ENCODE results near the gene ZNF200. TPM values are rescaled to one million over a fixed set of nuclear protein-coding genes. Genes with fewer than 3 reads are reported as not detected.

The ZNF200 gene
- total RNA-seq, 1 donor from 2014 or later, result 13.4 TPM

DNA sequence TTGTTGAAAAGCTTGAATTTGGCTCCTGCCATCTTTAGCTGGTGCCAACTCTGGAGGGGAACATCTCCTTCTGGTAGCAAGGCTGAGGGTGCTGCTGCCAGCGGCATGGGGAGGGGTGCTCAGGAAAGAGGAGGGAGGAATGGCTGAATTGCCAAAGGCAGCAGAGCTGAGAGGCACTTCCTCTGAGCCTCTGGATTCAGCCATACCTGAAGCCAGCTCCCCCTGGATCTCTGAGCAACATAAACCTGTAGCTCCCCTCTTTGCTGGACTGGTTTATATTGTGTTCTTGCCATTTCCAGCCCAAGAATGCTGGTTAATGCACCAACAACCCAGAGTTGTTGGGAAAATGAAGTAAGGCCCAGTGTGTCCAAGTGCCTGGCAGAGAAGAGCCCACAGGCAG is 14.1 kb upstream of the ZNF200 start:
- DNase-seq (ENCODE audit: low spot score), result no peak
- Mint-ChIP-seq H3K4me3 (ENCODE audit: unreplicated experiment) (no peak overlapping the region), H3K27me3 (ENCODE audit: unreplicated experiment) (peaks cover 7% of the 10 kb centered on the region), H3K9me3 (ENCODE audit: unreplicated experiment) (peaks cover 14% of the 10 kb centered on the region), H3K4me1 (ENCODE audit: unreplicated experiment) (no peaks in the 10 kb centered on the region), H3K27ac (ENCODE audit: unreplicated experiment) (no peak overlapping the region), H3K36me3 (ENCODE audit: low read depth, unreplicated experiment) (peaks cover 10% of the 10 kb centered on the region)
- TF ChIP-seq CTCF (IDR thresholded peaks at IDR 0.05; ENCODE audit: unreplicated experiment), result no peak

DNA sequence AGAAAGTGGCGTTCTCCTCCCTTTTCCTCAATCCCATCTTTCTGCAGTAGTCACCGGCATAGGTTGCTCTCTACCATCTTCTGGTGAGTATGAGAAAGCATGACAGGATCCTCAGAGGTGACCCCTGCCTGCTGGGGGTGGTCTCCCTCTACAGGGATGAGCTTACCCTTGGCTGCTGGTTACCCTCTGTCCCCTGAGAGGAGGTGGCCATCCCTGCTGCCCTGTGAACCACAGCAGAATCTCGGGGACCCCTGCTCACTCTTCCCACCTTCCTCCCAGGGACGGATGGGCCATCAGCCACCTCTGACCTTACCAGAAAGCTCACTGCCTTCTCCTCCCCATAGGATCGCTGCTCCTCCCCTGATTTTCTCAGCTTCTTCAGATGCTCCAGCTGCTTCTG is 13.6 kb upstream of the ZNF200 start:
- Mint-ChIP-seq H3K4me1 (ENCODE audit: unreplicated experiment) (no peaks in the 10 kb centered on the region), H3K4me3 (ENCODE audit: unreplicated experiment) (no peak overlapping the region), H3K27ac (ENCODE audit: unreplicated experiment) (no peak overlapping the region), H3K27me3 (ENCODE audit: unreplicated experiment) (peaks cover 8% of the 10 kb centered on the region), H3K36me3 (ENCODE audit: low read depth, unreplicated experiment) (peaks cover 10% of the 10 kb centered on the region), H3K9me3 (ENCODE audit: unreplicated experiment) (peaks cover 15% of the 10 kb centered on the region)
- no peak for DNase-seq (ENCODE audit: low spot score)
- TF ChIP-seq CTCF (IDR thresholded peaks at IDR 0.05; ENCODE audit: unreplicated experiment), result no peak

- Mint-ChIP-seq H3K4me1 (ENCODE audit: unreplicated experiment) (no peaks in the 10 kb centered on the region), H3K27ac (ENCODE audit: unreplicated experiment) (no peak overlapping the region)
Observed at GRCh38 chr16:3246876-3247275, 11.9 kb upstream of the ZNF200 start.

DNA sequence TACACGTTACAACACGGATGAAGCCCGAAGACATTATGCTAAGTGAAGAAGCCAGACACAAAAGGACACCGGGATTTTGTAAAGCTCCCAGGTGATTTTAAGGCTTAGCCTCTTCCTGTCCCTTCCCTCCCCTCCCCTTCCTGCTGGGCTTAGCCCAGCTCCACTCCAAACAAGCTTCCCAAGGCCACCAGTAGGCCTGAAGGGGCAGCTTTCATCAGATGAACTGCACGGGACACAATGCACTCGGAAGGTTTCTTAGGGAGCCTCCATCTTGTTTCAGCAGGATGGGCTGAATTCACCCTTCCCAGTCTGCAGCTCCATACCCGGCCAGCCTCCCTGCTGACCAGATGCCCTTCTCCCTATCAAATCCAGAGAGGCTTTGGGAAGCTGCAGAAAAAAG is 11.0 kb upstream of the ZNF200 start:
- Mint-ChIP-seq H3K36me3 (ENCODE audit: low read depth, unreplicated experiment) (peaks cover 12% of the 10 kb centered on the region), H3K27ac (ENCODE audit: unreplicated experiment) (no peak overlapping the region), H3K9me3 (ENCODE audit: unreplicated experiment) (peaks cover 21% of the 10 kb centered on the region), H3K4me3 (ENCODE audit: unreplicated experiment) (no peak overlapping the region), H3K27me3 (ENCODE audit: unreplicated experiment) (peaks cover 8% of the 10 kb centered on the region), H3K4me1 (ENCODE audit: unreplicated experiment) (no peaks in the 10 kb centered on the region)
- no peak for DNase-seq (ENCODE audit: low spot score)
- TF ChIP-seq CTCF (IDR thresholded peaks at IDR 0.05; ENCODE audit: unreplicated experiment), result no peak

More at GRCh38 chr16:3246876-3247275, 11.9 kb upstream of the ZNF200 start:
- TF ChIP-seq CTCF (IDR thresholded peaks at IDR 0.05; ENCODE audit: unreplicated experiment), result no peak
- Mint-ChIP-seq H3K9me3 (ENCODE audit: unreplicated experiment) (peaks cover 24% of the 10 kb centered on the region), H3K36me3 (ENCODE audit: low read depth, unreplicated experiment) (peaks cover 10% of the 10 kb centered on the region), H3K27me3 (ENCODE audit: unreplicated experiment) (peaks cover 8% of the 10 kb centered on the region), H3K4me3 (ENCODE audit: unreplicated experiment) (no peak overlapping the region)
- DNase-seq (ENCODE audit: low spot score), result no peak

DNA sequence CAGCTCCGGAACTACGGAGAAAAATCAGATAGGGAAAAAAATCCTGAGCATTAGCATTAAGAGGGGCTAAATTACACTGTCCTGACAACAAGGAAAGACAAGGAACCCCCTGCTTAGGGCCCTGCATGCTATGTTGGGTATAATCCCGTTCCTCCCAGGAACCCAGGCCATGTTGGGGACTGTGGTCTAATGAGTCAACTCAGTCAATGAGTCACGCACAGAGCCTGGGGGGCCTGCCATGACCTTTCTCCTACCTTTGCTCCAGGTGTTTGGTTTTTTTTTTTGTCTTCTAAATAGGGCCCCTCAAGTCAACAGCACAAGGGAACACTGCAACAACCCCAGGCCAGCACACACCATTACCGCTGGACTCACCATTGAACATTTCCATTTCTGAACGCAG is 8.9 kb upstream of the ZNF200 start:
- no peak overlapping the region for H3K27ac Mint-ChIP-seq (ENCODE audit: unreplicated experiment)
- H3K27me3 Mint-ChIP-seq (ENCODE audit: unreplicated experiment), result peaks cover 8% of the 10 kb centered on the region
- TF ChIP-seq CTCF (IDR thresholded peaks at IDR 0.05; ENCODE audit: unreplicated experiment), result no peak
- no peaks in the 10 kb centered on the region for H3K4me1 Mint-ChIP-seq (ENCODE audit: unreplicated experiment)
- DNase-seq (ENCODE audit: low spot score), result no peak
- H3K36me3 Mint-ChIP-seq (ENCODE audit: low read depth, unreplicated experiment), result peaks cover 14% of the 10 kb centered on the region
- H3K9me3 Mint-ChIP-seq (ENCODE audit: unreplicated experiment), result peaks cover 21% of the 10 kb centered on the region
- peak overlapping the region; percentile 18 for H3K4me3 Mint-ChIP-seq (ENCODE audit: unreplicated experiment)
